Ecto neural progenitor cell (in vitro differentiated cells): ENCODE results near the gene FBXW8.

ENCODE experiments used
- DNase-seq: peaks from one replicate; pipeline ENCODE4 v3.0.0-alpha.2; 2018; ENCODE audit warnings: low spot score

FBXW8 gene

DNA sequence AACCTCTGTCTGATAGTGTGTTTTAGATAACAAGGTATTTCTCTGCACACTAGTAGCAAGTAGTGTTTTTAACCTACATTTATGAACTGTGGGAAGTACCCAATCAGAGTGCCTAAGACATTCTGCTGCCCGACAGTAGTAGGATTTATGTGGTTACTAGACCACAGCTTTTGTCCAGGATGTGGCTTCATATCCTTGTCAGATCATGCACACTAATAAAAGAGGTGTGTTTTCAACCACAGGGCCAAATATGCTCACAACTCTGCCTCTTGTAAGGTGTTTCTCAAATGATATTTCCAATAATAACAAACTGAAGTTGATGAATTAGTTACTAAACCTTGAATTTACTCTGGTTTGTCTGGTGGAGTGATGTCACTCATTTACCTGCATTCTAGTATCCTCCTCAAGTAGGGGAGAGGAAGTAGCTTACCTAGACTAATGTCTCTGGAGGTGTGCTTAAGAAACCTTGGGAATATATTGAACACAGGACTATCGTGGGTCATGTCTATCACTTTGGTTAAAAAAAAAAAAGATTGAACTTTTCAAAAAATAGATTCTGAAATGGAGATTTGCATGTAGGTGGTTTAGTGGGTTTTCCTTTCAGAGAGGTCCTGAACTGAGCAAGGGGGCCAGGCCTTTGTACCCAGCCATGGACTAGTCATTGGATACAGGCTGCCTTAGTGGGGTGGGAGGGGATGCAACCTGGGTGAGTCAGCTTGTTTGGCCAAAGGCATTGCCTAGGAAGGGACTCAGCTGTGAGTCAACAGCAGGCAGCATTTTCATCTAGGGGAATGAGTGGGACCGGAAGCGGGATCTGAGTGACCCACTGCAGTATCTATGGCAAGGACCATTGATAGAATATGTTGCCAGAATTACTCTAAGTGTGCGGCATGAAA lies 14.1 kb downstream of the FBXW8 start:
- DNase-seq: no peak

DNA sequence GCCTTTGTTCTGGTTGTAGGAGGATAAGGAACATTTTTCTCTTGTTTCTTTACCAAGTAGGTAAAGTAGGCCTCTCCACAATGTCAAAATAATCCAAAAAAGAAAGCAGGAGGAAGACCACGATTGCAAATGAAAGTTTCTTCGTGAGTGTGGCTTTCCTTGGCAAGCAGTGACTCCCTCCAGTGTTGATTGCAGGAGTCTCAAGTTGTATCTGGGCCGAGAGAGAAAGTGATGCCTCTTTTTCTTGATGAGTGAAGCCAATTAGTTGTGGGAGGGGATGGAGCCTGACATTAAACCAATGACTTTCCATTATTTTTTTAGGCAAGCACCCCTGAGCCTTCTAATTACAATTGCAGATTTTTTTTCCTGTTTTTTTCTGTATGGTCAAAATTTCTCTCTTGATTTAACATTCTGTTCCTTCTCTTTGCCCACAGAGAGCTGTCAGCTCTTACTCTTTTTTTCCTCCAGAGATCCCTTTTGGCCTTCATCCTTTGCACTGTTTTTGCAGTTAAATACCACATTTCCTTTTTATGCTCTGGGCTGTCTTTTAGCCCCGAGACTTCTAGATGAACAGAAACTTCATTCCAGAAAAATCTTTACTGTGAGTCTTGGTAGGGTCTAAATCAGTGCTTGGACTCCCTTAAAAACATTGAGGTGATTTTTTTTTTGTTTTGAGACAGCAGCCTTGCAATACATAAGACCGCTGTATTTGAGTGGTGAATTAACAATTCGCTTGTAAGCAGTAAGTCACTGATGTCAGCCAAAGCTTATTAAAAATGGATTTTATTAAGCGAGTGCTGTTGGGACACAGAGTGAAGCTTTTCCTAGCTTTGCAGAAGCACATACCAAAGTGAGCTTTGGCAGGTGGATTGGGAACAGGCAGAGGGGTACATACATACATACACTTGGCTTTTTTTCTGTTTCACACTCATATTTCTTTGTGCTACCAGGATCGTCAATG lies 15.8 kb downstream of the FBXW8 start:
- DNase-seq: no peak

DNA sequence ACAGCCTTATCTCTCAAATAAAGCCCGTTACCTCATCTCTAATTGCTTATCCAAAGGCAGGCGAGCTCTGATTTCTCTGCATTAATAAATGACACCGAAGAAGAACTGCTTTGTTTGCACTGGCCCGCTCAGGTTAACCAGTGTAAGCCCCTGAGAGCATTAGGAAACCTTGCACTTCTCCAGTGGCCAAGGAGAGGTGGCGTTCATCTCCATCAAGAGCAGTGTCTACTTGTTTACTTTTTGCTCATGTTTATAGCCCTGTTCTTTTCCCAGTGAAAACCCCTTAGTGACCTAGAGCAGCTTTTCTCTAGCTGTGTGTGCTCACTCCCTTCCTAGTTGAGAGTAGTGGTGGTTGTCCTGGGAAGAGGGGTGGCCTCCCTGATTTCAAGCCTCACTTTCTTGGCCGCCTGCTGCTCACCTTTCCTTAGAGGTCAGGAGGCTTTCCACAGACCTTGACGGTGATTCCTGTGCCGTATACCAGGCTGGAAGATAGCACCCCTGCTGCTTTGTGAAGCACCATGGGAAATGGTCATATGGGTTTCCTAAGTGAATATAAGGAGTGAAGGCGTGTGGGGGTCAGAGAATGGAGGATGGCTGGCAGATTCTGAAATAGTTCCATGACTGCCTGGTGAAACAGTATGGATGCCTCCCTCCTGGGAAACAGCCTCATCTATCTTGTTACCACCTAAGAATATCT lies 16.6 kb downstream of the FBXW8 start:
- no peak for DNase-seq

DNA sequence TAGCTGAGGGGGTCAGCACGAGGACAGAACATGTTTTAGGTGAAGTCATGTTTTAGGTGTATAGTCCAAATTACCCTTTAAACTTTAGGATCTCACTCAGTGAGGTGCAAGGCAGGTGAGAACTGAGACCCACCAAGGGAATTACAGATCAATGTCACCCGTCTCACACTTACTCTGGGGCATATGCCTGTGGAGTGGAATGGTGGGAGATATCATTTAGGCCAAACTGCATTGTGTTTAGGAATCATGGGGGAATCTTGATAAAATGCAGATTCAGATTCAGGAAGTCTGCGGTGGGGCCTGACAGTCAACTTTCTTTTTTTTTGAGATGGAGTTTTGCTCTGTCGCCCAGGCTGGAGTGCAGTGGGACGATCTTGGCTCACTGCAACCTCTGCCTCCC lies 17.8 kb downstream of the FBXW8 start:
- DNase-seq: no peak

GRCh38 chr12:116929885-116930284 lies 19.1 kb downstream of the FBXW8 start:
- DNase-seq: no peak

- DNase-seq: no peak
Measured at GRCh38 chr12:116931665-116932064, 20.9 kb downstream of the FBXW8 start.

DNA sequence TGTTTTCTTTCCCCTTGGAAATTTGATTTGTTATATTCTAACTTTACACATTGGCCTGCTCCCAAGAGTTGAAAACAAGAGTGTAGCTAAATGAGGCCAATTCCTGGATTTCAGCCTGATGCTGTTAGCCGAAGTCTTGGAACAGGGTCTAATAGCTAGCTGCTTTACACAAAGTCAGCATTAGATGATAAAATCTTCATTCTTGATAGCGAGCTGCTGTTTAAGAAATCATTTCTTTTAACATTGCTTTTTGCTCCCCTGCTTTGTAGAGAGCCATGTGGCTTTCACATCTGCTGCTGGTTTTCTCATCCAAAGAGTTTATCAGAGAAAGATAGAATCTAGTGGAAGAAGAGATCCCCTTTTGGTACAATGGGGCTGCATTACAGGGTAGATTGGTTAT lies 22.3 kb downstream of the FBXW8 start:
- DNase-seq: no peak

- no peak for DNase-seq
Measured at GRCh38 chr12:116933512-116934246, 22.9 kb downstream of the FBXW8 start.

DNA sequence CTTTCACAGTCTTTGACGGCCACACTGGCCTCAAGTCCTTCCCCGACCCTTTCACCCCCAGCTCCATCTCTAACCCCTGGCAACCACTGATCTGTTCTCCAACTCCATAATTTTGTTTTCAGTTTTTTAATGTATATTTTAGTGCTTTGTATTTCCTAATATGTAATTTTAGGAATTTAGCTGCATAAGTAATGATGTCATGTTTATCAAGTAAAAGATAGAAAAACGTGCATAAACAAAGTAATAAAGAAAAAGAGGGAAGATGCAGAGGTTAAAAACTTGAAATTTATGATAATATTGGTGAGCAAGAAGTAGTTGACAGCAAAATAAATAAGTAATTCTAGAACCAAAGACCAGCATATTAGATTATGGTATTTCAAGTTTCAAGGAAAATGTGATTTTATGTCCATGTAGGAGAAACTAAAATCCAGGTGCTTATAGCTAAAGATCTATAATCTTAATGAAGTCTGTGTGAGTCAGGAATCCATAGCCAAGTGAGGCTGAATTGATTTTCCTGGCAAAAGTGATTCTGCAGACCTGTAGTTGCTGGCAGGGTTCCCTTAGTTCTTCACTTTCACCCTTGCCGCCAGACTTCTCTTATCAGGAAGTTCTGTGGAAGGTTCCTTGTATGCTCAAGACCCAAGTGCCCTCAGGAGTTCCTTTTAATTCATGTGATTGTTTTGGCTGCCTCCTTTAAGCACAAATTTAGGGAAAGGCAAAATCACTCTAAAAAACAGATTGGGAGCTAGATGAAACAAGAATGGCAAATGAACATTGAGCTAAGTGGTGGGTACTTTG lies 24.4 kb downstream of the FBXW8 start:
- no peak for DNase-seq

- DNase-seq: no peak
Measured at GRCh38 chr12:116937640-116938039, 26.9 kb downstream of the FBXW8 start.

DNA sequence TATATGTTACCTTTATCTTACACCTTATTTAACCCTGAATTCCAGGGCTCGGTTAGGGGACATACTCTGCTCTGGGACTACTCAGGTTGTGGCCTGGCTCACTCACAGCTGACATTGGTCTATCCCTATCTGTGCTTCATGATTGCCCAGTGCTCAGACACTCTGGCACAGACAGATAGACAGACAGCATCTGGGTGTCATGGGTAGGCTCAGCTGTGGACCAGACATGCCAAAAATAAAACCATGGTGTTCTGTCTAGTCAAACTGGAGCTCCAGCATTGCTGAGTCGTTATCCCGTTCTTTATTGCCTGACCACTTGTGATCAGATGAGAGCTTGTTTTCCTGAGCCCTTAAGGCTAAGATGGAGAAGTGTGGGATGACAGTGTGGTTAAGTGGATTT lies 29.0 kb downstream of the FBXW8 start:
- no peak for DNase-seq

DNA sequence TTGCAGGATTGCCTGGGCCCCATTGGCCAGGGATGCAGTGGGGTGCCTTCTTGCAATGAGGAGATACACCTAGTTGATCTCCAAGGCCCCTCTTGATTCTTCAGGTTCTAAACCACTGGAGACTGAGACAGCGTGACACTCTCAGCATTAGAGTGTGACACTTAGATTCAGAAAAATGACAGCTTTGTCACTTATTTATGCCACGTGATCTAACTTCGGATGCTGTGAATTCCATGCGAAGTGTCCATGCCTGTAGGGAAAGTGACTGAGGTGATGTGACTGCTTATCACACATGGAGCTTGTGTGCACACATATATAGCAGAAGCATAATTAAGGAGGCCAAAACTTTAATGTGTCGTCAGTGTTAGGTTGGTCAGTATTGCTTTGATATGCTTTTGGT lies 30.4 kb downstream of the FBXW8 start:
- DNase-seq: no peak

DNA sequence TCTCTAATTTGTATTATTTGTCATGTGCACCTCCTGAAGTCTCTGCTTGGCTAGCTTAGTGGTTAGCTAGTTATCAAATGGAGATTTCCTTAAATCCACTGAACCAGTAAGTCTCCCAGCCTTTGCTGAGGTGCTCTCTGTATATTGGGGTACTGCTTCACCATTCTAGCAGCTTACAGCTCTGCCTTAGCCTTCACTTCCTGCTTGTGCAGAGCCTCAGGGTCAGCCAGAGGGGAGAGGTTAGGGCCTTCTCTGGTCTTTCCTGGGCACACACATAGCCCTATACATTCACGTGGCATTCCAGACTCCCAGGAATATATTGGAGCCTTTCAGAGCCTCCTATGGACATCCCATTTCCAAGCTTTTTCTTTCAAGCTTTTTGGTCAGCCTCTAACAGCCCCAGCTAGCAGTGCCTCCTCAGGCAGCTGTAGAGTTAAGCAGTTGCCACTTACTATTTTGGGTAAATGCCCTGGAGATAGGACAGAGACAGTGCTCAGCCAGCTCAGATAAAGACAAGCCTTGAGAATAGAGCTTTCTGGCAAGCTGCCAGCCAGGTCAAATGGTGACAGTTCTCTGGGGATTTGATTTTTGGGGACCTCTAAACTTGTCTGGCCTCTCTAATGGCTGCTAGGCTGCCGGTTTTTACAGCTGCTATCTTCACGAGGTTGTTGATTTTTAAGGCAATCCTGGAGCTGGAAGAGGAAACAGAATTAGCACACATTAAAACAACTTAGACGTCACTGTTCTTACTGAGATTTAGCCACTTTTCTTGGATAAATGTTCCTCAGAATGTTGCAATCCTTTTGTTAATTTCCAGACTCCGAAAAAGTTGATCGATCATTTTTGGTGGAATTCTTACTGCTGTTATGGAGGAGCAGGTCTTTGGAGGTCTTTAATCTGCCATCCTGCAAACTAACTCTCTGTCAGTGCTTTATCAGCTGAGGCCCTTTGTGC lies 32.9 kb downstream of the FBXW8 start:
- no peak for DNase-seq

GRCh38 chr12:116945886-116946550 lies 35.3 kb downstream of the FBXW8 start:
- DNase-seq: no peak

- DNase-seq: no peak
Measured at GRCh38 chr12:116948298-116948697, 37.5 kb downstream of the FBXW8 start.

DNA sequence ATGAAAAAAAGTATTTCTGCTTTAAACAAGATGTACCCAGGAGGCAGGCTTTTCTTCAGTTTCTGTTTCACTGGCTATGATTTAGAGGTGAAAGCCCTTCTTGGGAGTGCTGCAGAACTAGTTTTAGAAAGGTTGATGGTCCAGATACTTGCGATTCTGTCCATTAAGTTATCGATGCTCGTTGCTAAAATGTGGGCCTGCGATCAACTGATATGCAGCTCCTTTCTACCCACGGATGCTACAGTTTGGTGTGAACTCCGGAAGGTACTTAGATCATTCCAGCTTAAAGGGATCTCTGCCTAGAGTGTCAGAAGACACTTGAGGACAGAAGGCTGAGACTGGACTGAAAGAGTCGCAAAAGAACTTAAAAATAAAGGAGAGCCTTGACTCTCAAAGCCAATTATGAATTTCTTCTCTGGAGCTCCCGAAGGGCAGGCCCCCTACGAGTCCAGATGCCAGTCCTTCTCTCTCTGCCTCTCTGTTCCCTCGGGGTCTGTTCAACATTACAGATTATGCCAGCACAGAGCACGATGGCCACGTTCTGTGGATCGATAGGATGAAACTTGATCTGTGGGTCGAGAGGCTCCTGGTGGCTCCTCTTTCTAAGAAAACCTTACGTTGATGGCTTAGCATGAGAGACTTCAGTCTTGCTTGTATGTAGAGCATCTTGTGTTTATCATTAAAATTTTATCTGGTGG lies 40.0 kb downstream of the FBXW8 start:
- DNase-seq: no peak

- DNase-seq: no peak
Measured at GRCh38 chr12:116954710-116955381, 44.1 kb downstream of the FBXW8 start.
